ENCODE data around the gene TRIP6.

The TRIP6 gene

GRCh38 chr7:100888988-100889750 lies 22.0 kb downstream of the TRIP6 start, which contains the start of gene UFSP1:
Gene UFSP1 (minus strand): TSS chr7:100889715. CDS start chr7:100889271, 444 bp downstream.
- peak in 4 of 56 donors; percentile 44 to 94 (median 76) for DNase-seq

- no peak for DNase-seq
Measured at GRCh38 chr7:100890653-100891567, 23.7 kb downstream of the TRIP6 start.

- DNase-seq, result no peak
Measured at GRCh38 chr7:100891568-100892247, 24.5 kb downstream of the TRIP6 start.

- DNase-seq, result no peak
Measured at GRCh38 chr7:100892364-100893317, 25.5 kb downstream of the TRIP6 start.

GRCh38 chr7:100893318-100893895 lies 26.2 kb downstream of the TRIP6 start:
- no peak for DNase-seq

- no peak for DNase-seq
Measured at GRCh38 chr7:100893910-100894721, 26.9 kb downstream of the TRIP6 start.

- DNase-seq, result peak in 32 of 56 donors; percentile 7 to 79 (median 36)
Measured at GRCh38 chr7:100894860-100895700, 27.9 kb downstream of the TRIP6 start.

- no peak for DNase-seq
Measured at GRCh38 chr7:100895701-100895955, 28.4 kb downstream of the TRIP6 start, which contains the start of gene ACHE. Gene ACHE (minus strand): TSS chr7:100895888. CDS start chr7:100894232, 1,656 bp downstream.

GRCh38 chr7:100895956-100896731 lies 29.0 kb downstream of the TRIP6 start:
- peak in 24 of 56 donors; percentile 16 to 60 (median 34) for DNase-seq

GRCh38 chr7:100896732-100897608 lies 29.8 kb downstream of the TRIP6 start:
- peak in 41 of 56 donors; percentile 16 to 79 (median 45) for DNase-seq

GRCh38 chr7:100897772-100898454 lies 30.7 kb downstream of the TRIP6 start:
- no peak for DNase-seq

- no peak for DNase-seq
Measured at GRCh38 chr7:100899432-100899831, 32.2 kb downstream of the TRIP6 start.

GRCh38 chr7:100900978-100901377 lies 33.8 kb downstream of the TRIP6 start:
- no peak for DNase-seq

GRCh38 chr7:100901921-100902332 lies 34.7 kb downstream of the TRIP6 start:
- DNase-seq, result no peak

- DNase-seq, result no peak
Measured at GRCh38 chr7:100902638-100903037, 35.5 kb downstream of the TRIP6 start.

- no peak for DNase-seq
Measured at GRCh38 chr7:100908512-100908911, 41.3 kb downstream of the TRIP6 start.
